ENCODE data around the gene ITM2B.

The ITM2B gene

DNA sequence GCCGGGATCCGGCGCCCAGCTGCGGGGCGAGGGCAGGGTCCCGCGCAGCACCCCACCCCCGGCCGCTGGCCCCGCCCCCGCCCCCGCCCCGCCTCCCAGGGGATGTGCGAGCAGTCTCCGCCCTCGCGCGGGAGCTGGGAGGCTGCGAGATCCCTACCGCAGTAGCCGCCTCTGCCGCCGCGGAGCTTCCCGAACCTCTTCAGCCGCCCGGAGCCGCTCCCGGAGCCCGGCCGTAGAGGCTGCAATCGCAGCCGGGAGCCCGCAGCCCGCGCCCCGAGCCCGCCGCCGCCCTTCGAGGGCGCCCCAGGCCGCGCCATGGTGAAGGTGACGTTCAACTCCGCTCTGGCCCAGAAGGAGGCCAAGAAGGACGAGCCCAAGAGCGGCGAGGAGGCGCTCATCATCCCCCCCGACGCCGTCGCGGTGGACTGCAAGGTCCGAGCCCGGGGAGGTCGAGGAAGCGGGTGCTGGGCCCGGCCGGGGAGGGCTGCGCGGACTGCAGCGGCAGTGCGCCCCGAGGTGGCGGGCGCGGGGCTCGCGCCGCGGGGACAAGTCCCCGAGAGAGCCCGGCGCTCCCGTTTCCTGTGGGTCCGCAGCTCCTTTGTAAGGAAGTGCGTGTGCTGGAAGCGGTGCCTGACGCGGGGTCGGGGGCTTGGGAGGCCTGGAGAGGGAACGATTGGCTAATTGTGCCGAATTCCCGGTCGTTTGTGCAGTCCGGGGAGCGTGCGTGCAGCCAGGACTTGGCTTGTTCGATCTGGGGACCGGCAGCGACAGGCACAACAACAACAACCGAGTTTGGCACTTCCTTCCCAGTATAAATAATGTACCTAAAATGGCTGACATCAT lies at the start of gene ITM2B:
TSS of gene ITM2B (plus strand) at position 161 of the 843 bp plus-strand sequence. CDS start at position 316, 155 bp downstream.
- Histone ChIP-seq H3K4me2 (peak within 1 kb of the TSS; percentile 90), H3K27me3 (no peaks in the 10 kb centered on the region), H3K36me3 (no peaks in the 10 kb centered on the region), H3K9ac (peak within 1 kb of the TSS; percentile 98), H3K27ac (peak within 1 kb of the TSS; percentile 98), H3K9me3 (no peaks in the 10 kb centered on the region), H4K20me1 (peaks cover 40% of the 10 kb centered on the region), H3K4me1 (peaks cover 42% of the 10 kb centered on the region), H3K4me3 (peak within 1 kb of the TSS; percentile 97)
- no peak for TF ChIP-seq Cebpa-rat (IDR thresholded peaks at IDR 0.05)

- H4K20me1 ChIP-seq: no peaks in the 10 kb centered on the region
- H3K4me1 ChIP-seq: peaks cover 8% of the 10 kb centered on the region; the same call in 1 of the 2 replicates
- no peak for TF ChIP-seq Cebpa-rat (IDR thresholded peaks at IDR 0.05)
- H3K27me3 ChIP-seq: no peaks in the 10 kb centered on the region
- H3K4me3 ChIP-seq: no peak overlapping the region
- H3K9ac ChIP-seq: no peak overlapping the region
- H3K4me2 ChIP-seq: no peak overlapping the region
- H3K36me3 ChIP-seq: no peaks in the 10 kb centered on the region
- no peaks in the 10 kb centered on the region for H3K9me3 ChIP-seq
- H3K27ac ChIP-seq: no peak overlapping the region
Measured at GRCh38 chr13:48184260-48184659, 48.7 kb upstream of the ITM2B start.

- peaks cover 8% of the 10 kb centered on the region; the same call in 1 of the 2 replicates for H3K4me1 ChIP-seq
- H3K4me3 ChIP-seq: no peak overlapping the region
- no peaks in the 10 kb centered on the region for H3K9me3 ChIP-seq
- H3K4me2 ChIP-seq: no peak overlapping the region
- no peak overlapping the region for H3K9ac ChIP-seq
- no peaks in the 10 kb centered on the region for H3K36me3 ChIP-seq
- H3K27me3 ChIP-seq: no peaks in the 10 kb centered on the region
- no peaks in the 10 kb centered on the region for H4K20me1 ChIP-seq
- no peak for TF ChIP-seq Cebpa-rat (IDR thresholded peaks at IDR 0.05)
- no peak overlapping the region for H3K27ac ChIP-seq
Measured at GRCh38 chr13:48185018-48185417, 48.0 kb upstream of the ITM2B start.

DNA sequence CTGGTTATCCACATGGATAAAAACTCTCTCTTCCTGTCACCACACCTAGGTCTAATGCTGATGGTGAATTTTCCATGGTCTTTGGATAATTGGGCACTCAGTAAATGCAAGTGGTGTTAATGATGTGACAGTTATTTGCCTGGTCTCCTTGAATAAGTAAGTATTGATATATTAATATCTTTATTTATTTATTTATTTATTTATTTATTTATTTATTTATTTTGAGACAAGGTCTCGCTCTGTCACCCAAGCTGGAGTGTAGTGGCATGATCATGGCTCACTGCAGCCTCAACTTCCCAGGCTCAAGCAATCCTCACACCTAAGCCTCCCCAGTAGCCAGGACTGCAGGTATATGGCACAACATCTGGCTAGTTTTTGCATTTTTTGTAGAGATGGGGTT lies 46.3 kb upstream of the ITM2B start:
- Histone ChIP-seq H3K36me3 (no peaks in the 10 kb centered on the region), H3K27me3 (no peaks in the 10 kb centered on the region), H3K9me3 (no peaks in the 10 kb centered on the region), H3K4me3 (no peak overlapping the region), H4K20me1 (no peaks in the 10 kb centered on the region), H3K9ac (no peak overlapping the region), H3K4me2 (no peak overlapping the region), H3K4me1 (peaks cover 8% of the 10 kb centered on the region; the same call in 1 of the 2 replicates), H3K27ac (no peak overlapping the region)
- no peak for TF ChIP-seq Cebpa-rat (IDR thresholded peaks at IDR 0.05)

- H3K4me1 ChIP-seq: peaks cover 8% of the 10 kb centered on the region; the same call in 1 of the 2 replicates
- no peaks in the 10 kb centered on the region for H4K20me1 ChIP-seq
- no peak overlapping the region for H3K4me3 ChIP-seq
- H3K9me3 ChIP-seq: no peaks in the 10 kb centered on the region
- H3K9ac ChIP-seq: no peak overlapping the region
- no peak for TF ChIP-seq Cebpa-rat (IDR thresholded peaks at IDR 0.05)
- H3K27ac ChIP-seq: no peak overlapping the region
- H3K27me3 ChIP-seq: no peaks in the 10 kb centered on the region
- H3K4me2 ChIP-seq: no peak overlapping the region
- no peaks in the 10 kb centered on the region for H3K36me3 ChIP-seq
Measured at GRCh38 chr13:48188131-48188530, 44.9 kb upstream of the ITM2B start.

GRCh38 chr13:48188601-48189000 lies 44.4 kb upstream of the ITM2B start:
- Histone ChIP-seq H3K4me3 (no peak overlapping the region), H4K20me1 (no peaks in the 10 kb centered on the region), H3K27ac (no peak overlapping the region), H3K4me2 (no peak overlapping the region), H3K9ac (no peak overlapping the region), H3K9me3 (no peaks in the 10 kb centered on the region), H3K27me3 (no peaks in the 10 kb centered on the region), H3K36me3 (no peaks in the 10 kb centered on the region), H3K4me1 (peaks cover 8% of the 10 kb centered on the region; the same call in 1 of the 2 replicates)
- no peak for TF ChIP-seq Cebpa-rat (IDR thresholded peaks at IDR 0.05)

GRCh38 chr13:48189171-48189570 lies 43.8 kb upstream of the ITM2B start:
- H3K36me3 ChIP-seq: no peaks in the 10 kb centered on the region
- no peak for TF ChIP-seq Cebpa-rat (IDR thresholded peaks at IDR 0.05)
- no peaks in the 10 kb centered on the region for H3K27me3 ChIP-seq
- no peak overlapping the region for H3K27ac ChIP-seq
- H3K9ac ChIP-seq: no peak overlapping the region
- H3K4me1 ChIP-seq: peaks cover 8% of the 10 kb centered on the region; the same call in 1 of the 2 replicates
- no peak overlapping the region for H3K4me3 ChIP-seq
- H3K4me2 ChIP-seq: no peak overlapping the region
- H4K20me1 ChIP-seq: no peaks in the 10 kb centered on the region
- H3K9me3 ChIP-seq: no peaks in the 10 kb centered on the region

GRCh38 chr13:48192411-48192935 lies 40.5 kb upstream of the ITM2B start:
- Histone ChIP-seq H3K4me2 (no peak overlapping the region), H4K20me1 (no peaks in the 10 kb centered on the region), H3K9me3 (no peaks in the 10 kb centered on the region), H3K27me3 (no peaks in the 10 kb centered on the region), H3K4me1 (no peaks in the 10 kb centered on the region), H3K9ac (no peak overlapping the region), H3K4me3 (no peak overlapping the region), H3K27ac (no peak overlapping the region), H3K36me3 (no peaks in the 10 kb centered on the region)
- TF ChIP-seq Cebpa-rat (IDR thresholded peaks at IDR 0.05): no peak

- Histone ChIP-seq H3K4me2 (no peak overlapping the region), H3K9ac (no peak overlapping the region), H3K27me3 (no peaks in the 10 kb centered on the region), H3K4me1 (no peaks in the 10 kb centered on the region), H3K4me3 (no peak overlapping the region), H3K36me3 (no peaks in the 10 kb centered on the region), H4K20me1 (no peaks in the 10 kb centered on the region), H3K9me3 (no peaks in the 10 kb centered on the region), H3K27ac (no peak overlapping the region)
- no peak for TF ChIP-seq Cebpa-rat (IDR thresholded peaks at IDR 0.05)
Measured at GRCh38 chr13:48194379-48194754, 38.6 kb upstream of the ITM2B start.

DNA sequence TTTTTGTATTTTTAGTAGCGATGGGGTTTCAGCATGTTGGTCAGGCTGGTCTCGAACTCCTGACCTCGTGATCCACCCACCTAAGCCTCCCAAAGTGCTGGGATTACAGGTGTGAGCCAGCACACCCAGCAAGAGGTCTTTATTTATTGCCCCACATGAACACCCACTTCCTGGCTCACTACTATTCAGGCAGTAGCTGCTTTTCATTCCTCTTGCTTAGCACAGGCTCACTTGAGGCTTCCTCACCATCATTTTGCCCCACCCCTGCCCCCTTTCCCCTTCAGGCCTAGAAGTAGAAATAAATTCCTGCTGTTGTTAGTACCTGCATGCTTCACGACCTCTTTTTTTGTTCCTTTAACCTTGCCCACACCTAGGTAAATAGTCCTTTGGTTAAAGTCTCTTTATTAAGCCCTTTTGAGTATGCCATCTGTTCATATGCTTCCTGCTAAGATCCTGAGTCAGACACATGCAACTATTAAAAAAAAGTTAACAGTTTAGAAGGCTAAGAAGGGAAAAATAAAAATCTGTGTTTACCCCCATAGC lies 33.5 kb upstream of the ITM2B start:
- TF ChIP-seq Cebpa-rat (IDR thresholded peaks at IDR 0.05): no peak
- Histone ChIP-seq H3K4me2 (no peak overlapping the region), H4K20me1 (no peaks in the 10 kb centered on the region), H3K9ac (no peak overlapping the region), H3K9me3 (peaks cover 15% of the 10 kb centered on the region), H3K27ac (no peak overlapping the region), H3K4me1 (no peaks in the 10 kb centered on the region), H3K4me3 (no peak overlapping the region), H3K36me3 (no peaks in the 10 kb centered on the region), H3K27me3 (no peaks in the 10 kb centered on the region)
